Adrenal gland (tissue), 5 donors: Measurements from ENCODE around the gene RAP1GAP2.

Experiments
- CTCF ChIP-seq, 6 experiments: fragments of 450-650 bp in 4 of 6; fragments of 200-600 bp in 2 of 6; sonication (generic) in 1 of 6; IDR thresholded peaks; 1 replicate in 5 of 6; 2 replicates in 1 of 6; pipeline versions ENCODE4 v1.5.1 to v1.8.0; 2016 to 2021; ENCODE audit warnings: antibody characterized with exemption in 6 of 6, mild to moderate bottlenecking in 2 of 6, moderate library complexity in 1 of 6
- POLR2A ChIP-seq, 2 donors: fragments of 450-650 bp; IDR thresholded peaks; one replicate each; pipeline ENCODE4 v1.6.1; 2017; ENCODE audit warnings: antibody characterized with exemption in 2 of 2, mild to moderate bottlenecking in 2 of 2, moderate library complexity in 1 of 2
- donor health status: DM: no; HTN: no; CAD: no.

- TF ChIP-seq CTCF (IDR thresholded peaks at IDR 0.05) (no peak), POLR2A (IDR thresholded peaks at IDR 0.05) (no peak)
Measured at GRCh38 chr17:2964028-2964356, 167.8 kb downstream of the RAP1GAP2 start.
